ENCODE data around the gene JADE2.

JADE2 gene

GRCh38 chr5:134540747-134541733, 15.6 kb downstream of the JADE2 start:
- no peak for DNase-seq (ENCODE audit: insufficient read length, low spot score)
- TF ChIP-seq CTCF (IDR thresholded peaks at IDR 0.05; ENCODE audit: insufficient read depth, missing control alignments), result no peak
- FAIRE-seq, result no peak

GRCh38 chr5:134541736-134542376, 16.4 kb downstream of the JADE2 start:
- no peak for TF ChIP-seq CTCF (IDR thresholded peaks at IDR 0.05; ENCODE audit: insufficient read depth, missing control alignments)
- DNase-seq (ENCODE audit: insufficient read length, low spot score) (no peak), FAIRE-seq (no peak)

GRCh38 chr5:134543820-134544614, 18.5 kb downstream of the JADE2 start:
- FAIRE-seq, result no peak
- no peak for TF ChIP-seq CTCF (IDR thresholded peaks at IDR 0.05; ENCODE audit: insufficient read depth, missing control alignments)

GRCh38 chr5:134545070-134545868, 19.8 kb downstream of the JADE2 start:
- no peak for FAIRE-seq
- no peak for TF ChIP-seq CTCF (IDR thresholded peaks at IDR 0.05; ENCODE audit: insufficient read depth, missing control alignments)
- DNase-seq (ENCODE audit: insufficient read length, low spot score), result no peak

More at GRCh38 chr5:134543820-134544614, 18.5 kb downstream of the JADE2 start:
- no peak for DNase-seq (ENCODE audit: insufficient read length, low spot score)

GRCh38 chr5:134547066-134547465, 21.6 kb downstream of the JADE2 start:
- FAIRE-seq (no peak), DNase-seq (ENCODE audit: insufficient read length, low spot score) (no peak)
- no peak for TF ChIP-seq CTCF (IDR thresholded peaks at IDR 0.05; ENCODE audit: insufficient read depth, missing control alignments)

- FAIRE-seq, result no peak
- no peak for DNase-seq (ENCODE audit: insufficient read length, low spot score)
- no peak for TF ChIP-seq CTCF (IDR thresholded peaks at IDR 0.05; ENCODE audit: insufficient read depth, missing control alignments)
Observed at GRCh38 chr5:134547579-134547978, 22.1 kb downstream of the JADE2 start.

All from D721Med (cell line).